Activated CD8-positive, alpha-beta T cell treated with anti-CD3 and anti-CD28 coated beads, Interleukin-2, amount 10 ng/mL, durations not matched to agents 7 days and 5 days (primary cell): ENCODE results near the gene NPTX2. TPM values are rescaled to one million over a fixed set of nuclear protein-coding genes. Genes with fewer than 3 reads are reported as not detected.

ENCODE experiments used
- ATAC-seq: fragments of 150-1000 bp; cut with Tn5 transposase; one replicate; pipeline ENCODE4 v1.10.0; 2021; ENCODE audit warnings: moderate library complexity
- CTCF ChIA-PET: fragments of 350-600 bp; sonication (Branson Sonifier 250); formaldehyde crosslinking; loops from one replicate; lab custom pipeline; 2021; ENCODE audit warnings: antibody characterized with exemption; lab: Charles Lee
- POLR2A ChIA-PET: fragments of 350-600 bp; sonication (Branson Sonifier 250); formaldehyde crosslinking; loops from one replicate; lab custom pipeline; 2021; ENCODE audit warnings: antibody characterized with exemption; lab: Charles Lee
- DNase-seq: peaks from one replicate; pipeline ENCODE4 v3.0.0-alpha.2; 2020
- H3K27ac Mint-ChIP-seq: one replicate; pipeline ENCODE4 v1.8.0; 2021; ENCODE audit warnings: mild to moderate bottlenecking, mixed read lengths
- H3K27me3 Mint-ChIP-seq: one replicate; pipeline ENCODE4 v1.8.0; 2021; ENCODE audit warnings: low read depth, mixed read lengths
- H3K36me3 Mint-ChIP-seq: one replicate; pipeline ENCODE4 v1.8.0; 2021; ENCODE audit warnings: low read depth, mixed read lengths
- H3K4me1 Mint-ChIP-seq: one replicate; pipeline ENCODE4 v1.8.0; 2021; ENCODE audit warnings: low read depth, mixed read lengths
- H3K4me3 Mint-ChIP-seq: one replicate; pipeline ENCODE4 v1.8.0; 2021; ENCODE audit warnings: mild to moderate bottlenecking, mixed read lengths
- H3K9me3 Mint-ChIP-seq: one replicate; pipeline ENCODE4 v1.8.0; 2022; ENCODE audit warnings: mixed read lengths; ENCODE audit not compliant: insufficient read depth
- total RNA-seq, 2 experiments: library from RNA; stranded (reverse); gene quantifications; one replicate each; pipeline ENCODE4 v1.2.3, GENCODE V29; 2021

The NPTX2 gene
- total RNA-seq, 2 experiments from 2014 or later, result not detected

GRCh38 chr7:98661607-98662006 lies 44.5 kb downstream of the NPTX2 start:
- no peak overlapping the region for H3K4me3 Mint-ChIP-seq
- peaks cover 6% of the 10 kb centered on the region for H3K9me3 Mint-ChIP-seq
- no peaks in the 10 kb centered on the region for H3K36me3 Mint-ChIP-seq
- H3K27me3 Mint-ChIP-seq, result no peaks in the 10 kb centered on the region
- no peaks in the 10 kb centered on the region for H3K4me1 Mint-ChIP-seq
- ChIA-PET POLR2A (no interaction called here), CTCF (no interaction called here)
- H3K27ac Mint-ChIP-seq, result no peak overlapping the region
- DNase-seq, result no peak
- no peak for ATAC-seq

- H3K4me1 Mint-ChIP-seq, result no peaks in the 10 kb centered on the region
- ATAC-seq (no peak), DNase-seq (no peak)
- no peaks in the 10 kb centered on the region for H3K27me3 Mint-ChIP-seq
- H3K4me3 Mint-ChIP-seq, result no peak overlapping the region
- no peak overlapping the region for H3K27ac Mint-ChIP-seq
- no peaks in the 10 kb centered on the region for H3K36me3 Mint-ChIP-seq
- POLR2A ChIA-PET, result no interaction called here
- CTCF ChIA-PET, result no interaction called here
- H3K9me3 Mint-ChIP-seq, result peaks cover 6% of the 10 kb centered on the region
These were observed 45.2 kb downstream of the NPTX2 start for GRCh38 chr7:98662289-98662688.

DNA sequence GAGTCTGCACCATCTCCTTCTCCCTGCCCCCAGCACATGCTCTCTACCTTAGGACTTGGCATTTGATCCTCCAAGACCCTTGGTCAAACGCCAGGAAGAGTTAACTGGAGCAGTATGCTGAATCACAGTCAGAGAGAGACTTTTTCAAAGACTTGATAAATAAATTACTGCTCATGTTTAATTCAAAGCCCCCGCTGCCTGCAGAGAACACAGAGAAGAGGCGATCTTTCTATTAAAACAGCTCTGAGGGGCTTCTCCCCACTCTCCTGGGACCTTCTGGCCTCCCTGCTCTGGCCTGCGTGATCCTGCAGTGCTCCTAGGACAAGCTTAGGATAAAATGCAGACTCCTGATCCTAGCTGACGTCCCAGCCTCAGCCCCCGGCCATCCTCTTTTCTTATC lies 47.8 kb downstream of the NPTX2 start:
- peaks cover 6% of the 10 kb centered on the region for H3K9me3 Mint-ChIP-seq
- ChIA-PET CTCF (no interaction called here), POLR2A (no interaction called here)
- H3K27ac Mint-ChIP-seq, result no peak overlapping the region
- no peaks in the 10 kb centered on the region for H3K4me1 Mint-ChIP-seq
- no peaks in the 10 kb centered on the region for H3K36me3 Mint-ChIP-seq
- ATAC-seq, result no peak
- H3K27me3 Mint-ChIP-seq, result no peaks in the 10 kb centered on the region
- DNase-seq, result no peak
- H3K4me3 Mint-ChIP-seq, result no peak overlapping the region

DNA sequence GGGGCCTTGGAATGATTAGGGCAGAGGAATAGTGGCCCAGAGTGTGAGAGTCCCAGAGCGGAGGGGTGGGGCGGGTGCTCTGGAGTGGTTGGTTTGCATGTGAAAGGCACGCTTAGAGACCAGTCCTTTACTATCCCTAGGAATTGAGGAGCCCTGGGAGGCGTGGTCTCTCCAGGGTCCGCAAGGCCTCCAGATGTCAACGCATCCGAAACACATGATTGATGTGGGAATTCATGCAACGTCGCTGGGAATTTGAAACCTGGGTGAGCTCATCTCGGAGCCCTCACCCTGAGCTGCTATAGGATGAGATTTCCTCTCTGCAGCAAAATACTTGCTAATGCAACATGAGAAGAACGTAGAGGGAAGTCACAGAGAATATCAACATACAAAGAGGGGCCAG lies 51.2 kb downstream of the NPTX2 start:
- H3K4me1 Mint-ChIP-seq, result no peaks in the 10 kb centered on the region
- ATAC-seq, result no peak
- H3K27ac Mint-ChIP-seq, result no peak overlapping the region
- no peaks in the 10 kb centered on the region for H3K36me3 Mint-ChIP-seq
- peaks cover 6% of the 10 kb centered on the region for H3K9me3 Mint-ChIP-seq
- no peaks in the 10 kb centered on the region for H3K27me3 Mint-ChIP-seq
- DNase-seq, result no peak
- ChIA-PET CTCF (no interaction called here), POLR2A (no interaction called here)
- H3K4me3 Mint-ChIP-seq, result no peak overlapping the region

DNA sequence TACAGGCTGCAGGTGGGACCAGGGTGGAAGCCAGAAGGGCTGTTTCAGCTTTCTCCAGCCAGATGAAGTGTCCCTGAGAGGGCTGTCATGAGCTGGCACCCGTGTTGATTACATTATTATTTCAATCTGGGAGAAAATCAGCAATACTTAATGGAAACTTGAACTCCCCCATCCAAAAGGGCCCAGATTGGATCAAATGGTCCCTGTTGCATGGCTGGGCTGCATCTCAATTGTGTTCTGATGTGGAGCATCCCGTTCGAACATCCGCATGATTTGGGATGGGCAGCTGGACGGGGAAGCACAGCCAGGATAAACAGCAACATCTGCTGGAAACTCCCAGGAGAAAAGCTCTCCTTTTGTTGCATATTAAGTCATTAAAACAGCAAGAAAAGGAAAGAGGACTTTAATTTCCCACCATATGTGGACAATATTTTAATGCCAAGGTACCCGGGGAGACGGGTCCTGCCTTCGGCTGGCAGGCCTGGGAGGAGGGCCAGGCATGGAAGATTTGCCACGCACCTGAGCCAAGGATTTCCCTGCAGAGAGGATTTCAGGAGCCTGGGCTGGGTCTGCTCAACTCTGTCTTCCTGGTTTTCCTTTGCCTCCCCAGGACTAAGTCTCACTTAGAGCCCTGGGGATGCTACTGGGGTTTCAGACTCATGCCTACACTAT lies 52.4 kb downstream of the NPTX2 start:
- Mint-ChIP-seq H3K27me3 (no peaks in the 10 kb centered on the region), H3K4me1 (no peaks in the 10 kb centered on the region), H3K4me3 (no peak overlapping the region), H3K36me3 (no peaks in the 10 kb centered on the region), H3K9me3 (peaks cover 6% of the 10 kb centered on the region), H3K27ac (no peak overlapping the region)
- ChIA-PET POLR2A (no interaction called here), CTCF (no interaction called here)
- DNase-seq (no peak), ATAC-seq (no peak)

- H3K4me3 Mint-ChIP-seq, result no peak overlapping the region
- ATAC-seq, result no peak
- H3K27ac Mint-ChIP-seq, result no peak overlapping the region
- DNase-seq, result no peak
- POLR2A ChIA-PET, result no interaction called here
- H3K9me3 Mint-ChIP-seq, result peaks cover 3% of the 10 kb centered on the region
- no peaks in the 10 kb centered on the region for H3K27me3 Mint-ChIP-seq
- CTCF ChIA-PET, result no interaction called here
- H3K36me3 Mint-ChIP-seq, result no peaks in the 10 kb centered on the region
- no peaks in the 10 kb centered on the region for H3K4me1 Mint-ChIP-seq
These were observed 53.1 kb downstream of the NPTX2 start for GRCh38 chr7:98670186-98670585.

- POLR2A ChIA-PET, result no interaction called here
- Mint-ChIP-seq H3K4me1 (no peaks in the 10 kb centered on the region), H3K36me3 (no peaks in the 10 kb centered on the region), H3K27me3 (no peaks in the 10 kb centered on the region), H3K4me3 (no peak overlapping the region), H3K9me3 (no peaks in the 10 kb centered on the region), H3K27ac (no peak overlapping the region)
- CTCF ChIA-PET, result no interaction called here
- ATAC-seq, result no peak
- no peak for DNase-seq
These were observed 54.7 kb downstream of the NPTX2 start for GRCh38 chr7:98671733-98672331.

GRCh38 chr7:98674461-98674860 lies 57.4 kb downstream of the NPTX2 start:
- Mint-ChIP-seq H3K4me1 (no peaks in the 10 kb centered on the region), H3K9me3 (no peaks in the 10 kb centered on the region), H3K27me3 (no peaks in the 10 kb centered on the region), H3K27ac (no peak overlapping the region), H3K4me3 (no peak overlapping the region), H3K36me3 (no peaks in the 10 kb centered on the region)
- ChIA-PET POLR2A (no interaction called here), CTCF (no interaction called here)
- DNase-seq, result no peak
- no peak for ATAC-seq

- Mint-ChIP-seq H3K27ac (no peak overlapping the region), H3K36me3 (no peaks in the 10 kb centered on the region), H3K4me3 (no peak overlapping the region), H3K4me1 (no peaks in the 10 kb centered on the region), H3K9me3 (no peaks in the 10 kb centered on the region), H3K27me3 (no peaks in the 10 kb centered on the region)
- ATAC-seq (no peak), DNase-seq (no peak)
- POLR2A ChIA-PET, result no interaction called here
- CTCF ChIA-PET, result no interaction called here
These were observed 57.8 kb downstream of the NPTX2 start for GRCh38 chr7:98674881-98675280.

DNA sequence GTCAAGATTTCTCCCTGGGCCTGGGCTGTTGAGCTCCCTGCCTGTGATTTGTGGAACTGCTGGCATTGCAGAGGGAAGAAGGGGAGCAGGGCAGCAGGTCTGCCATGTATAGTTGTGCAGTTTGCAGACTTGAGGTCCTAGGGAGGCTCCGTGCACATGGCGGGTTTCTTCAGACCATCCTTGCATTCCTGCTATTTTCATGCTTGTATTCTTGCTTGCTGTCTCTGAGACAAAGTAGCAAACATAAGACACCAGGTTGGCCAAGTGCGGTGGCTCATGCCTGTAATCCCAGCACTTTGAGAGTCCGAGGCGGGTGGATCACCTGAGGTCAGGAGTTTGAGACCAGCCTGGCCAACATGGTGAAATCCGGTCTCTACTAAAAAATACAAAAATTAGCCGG lies 61.1 kb downstream of the NPTX2 start:
- H3K4me1 Mint-ChIP-seq, result no peaks in the 10 kb centered on the region
- no peak for ATAC-seq
- H3K27ac Mint-ChIP-seq, result no peak overlapping the region
- H3K4me3 Mint-ChIP-seq, result no peak overlapping the region
- POLR2A ChIA-PET, result no interaction called here
- no peaks in the 10 kb centered on the region for H3K36me3 Mint-ChIP-seq
- DNase-seq, result no peak
- H3K9me3 Mint-ChIP-seq, result no peaks in the 10 kb centered on the region
- CTCF ChIA-PET, result no interaction called here
- no peaks in the 10 kb centered on the region for H3K27me3 Mint-ChIP-seq

Other genes starting within 250 kb of the NPTX2 start
- 1 to 10 TPM in 1 of 2 experiments, under 1 TPM in 1; 0.89 to 1.0 TPM for gene BAIAP2L1, start 216.2 kb upstream of the NPTX2 start, total RNA-seq